HepG2 (cell line): ENCODE results near the gene UPF3A. TPM values are rescaled to one million over a fixed set of nuclear protein-coding genes. Genes with fewer than 3 reads are reported as not detected.
"Not testable (repeated sequence)": the region's sequence is repeated elsewhere in the genome, so short reads cannot be mapped to it uniquely, and the experiment has no call there.

Source experiments
- ATAC-seq: fragments of 200-7000 bp; cut with Tn5 transposase; 3 replicates; pipeline ENCODE4 v1.9.1; 2020; ENCODE audit warnings: mild to moderate bottlenecking, moderate library complexity
- BruUV-seq: library from RNA; stranded (reverse); fragments of 400-500 nt; replicated peaks from 2 replicates; lab custom pipeline; 2021; lab: Mats Ljungman, UMichigan
- CTCF ChIA-PET: fragments of 300-600 bp; formaldehyde crosslinking; extraction: SDS; loops from one replicate; lab custom pipeline; 2021; ENCODE audit warnings: low total read pairs, inconsistent platforms, low intra/inter-chr PET ratio; lab: Yijun Ruan, JAX
- POLR2A ChIA-PET: fragments of 350-600 bp; sonication (Branson Sonifier 250); formaldehyde crosslinking; loops from one replicate; lab custom pipeline; 2020; ENCODE audit warnings: antibody characterized with exemption, inconsistent platforms; lab: Yijun Ruan, JAX
- DNase-seq: peaks from one replicate; pipeline ENCODE4 v3.0.0-alpha.2; 2015; ENCODE audit warnings: low spot score
- FAIRE-seq: peaks from 3 replicates; lab custom pipeline; 2011; peaks lifted over from hg19 to GRCh38; lab: Jason Lieb, UNC
- H2AFZ ChIP-seq: one replicate; pipeline ENCODE4 v1.6.1; 2011; ENCODE audit warnings: low read length, inconsistent platforms
- H3K27ac ChIP-seq: fragments of 300-600 bp; 3 replicates; pipeline ENCODE4 v1.8.0; 2011; ENCODE audit warnings: mixed run types, mild to moderate bottlenecking, mixed read lengths, low read length, inconsistent platforms; ENCODE audit not compliant: insufficient read depth; ENCODE audit errors: extremely low read length
- H3K27me3 ChIP-seq, 2 experiments: fragments of 200-600 bp in 1 of 2; 2 replicates in 1 of 2; 3 replicates in 1 of 2; pipeline versions ENCODE4 v1.6.0 to v1.8.0; 2011; ENCODE audit warnings: low read length in 2 of 2, mild to moderate bottlenecking in 2 of 2, moderate library complexity in 2 of 2, inconsistent platforms in 1 of 2; ENCODE audit not compliant: insufficient read depth in 2 of 2, control insufficient read depth in 1 of 2
- H3K36me3 ChIP-seq, 2 experiments: fragments of 200-600 bp in 1 of 2; replicated peaks in 1 of 2; 2 replicates in 1 of 2; 3 replicates in 1 of 2; pipeline versions ENCODE4 v1.5.1 to v1.8.0; 2011; ENCODE audit warnings: low read length in 2 of 2, inconsistent platforms in 1 of 2; ENCODE audit not compliant: insufficient read depth in 2 of 2, control insufficient read depth in 1 of 2
- H3K4me1 ChIP-seq: 2 replicates; pipeline ENCODE4 v1.5.1; 2012; ENCODE audit warnings: low read length, inconsistent platforms; ENCODE audit not compliant: insufficient read depth
- H3K4me2 ChIP-seq: 2 replicates; pipeline ENCODE4 v1.6.0; 2011; ENCODE audit warnings: low read depth, low read length, inconsistent platforms
- H3K4me3 ChIP-seq, 3 experiments: fragments of 200-600 bp in 1 of 3; sonication (generic), shearing (Covaris generic) in 1 of 3; replicated peaks in 1 of 3; 2 replicates each; pipeline ENCODE4 v1.5.1; 2011 to 2016; ENCODE audit warnings: low read length in 3 of 3, inconsistent platforms in 2 of 3, low read depth in 2 of 3, mild to moderate bottlenecking in 2 of 3, control low read depth in 1 of 3, mixed read lengths in 1 of 3; ENCODE audit not compliant: insufficient read depth in 1 of 3
- H3K79me2 ChIP-seq: one replicate; pipeline ENCODE4 v1.6.1; 2011; ENCODE audit warnings: low read length, inconsistent platforms; ENCODE audit not compliant: insufficient read depth
- H3K9ac ChIP-seq: 2 replicates; pipeline ENCODE4 v1.6.0; 2011; ENCODE audit warnings: mild to moderate bottlenecking, low read depth, low read length, inconsistent platforms; ENCODE audit not compliant: insufficient read depth
- H3K9me3 ChIP-seq: 2 replicates; pipeline ENCODE4 v1.5.1; 2012; ENCODE audit warnings: mild to moderate bottlenecking, low read length
- H4K20me1 ChIP-seq: 2 replicates; pipeline ENCODE4 v1.6.0; 2011; ENCODE audit warnings: inconsistent platforms, mild to moderate bottlenecking, low read length, moderate library complexity; ENCODE audit not compliant: insufficient read depth
- CBFB ChIP-seq: sonication (generic); formaldehyde crosslinking; IDR thresholded peaks from 2 replicates; pipeline ENCODE4 v1.4.0; 2020; ENCODE audit warnings: missing genetic modification reagents
- CBX2 ChIP-seq, 2 experiments: fragments of 200-600 bp in 1 of 2; sonication (generic); formaldehyde crosslinking in 1 of 2; IDR thresholded peaks; 2 replicates each; pipeline versions ENCODE4 v1.7.0 to v1.8.1; 2018 to 2022; ENCODE audit warnings: low read depth in 2 of 2, low read length in 1 of 2, mild to moderate bottlenecking in 1 of 2, missing genetic modification reagents in 1 of 2
- CSRNP1 ChIP-seq: sonication (generic); formaldehyde crosslinking; IDR thresholded peaks from 2 replicates; pipeline ENCODE4 v1.8.1; 2023; ENCODE audit warnings: mild to moderate bottlenecking, missing genetic modification reagents
- ERF ChIP-seq: IDR thresholded peaks from 2 replicates; pipeline ENCODE4 v1.6.1; 2018; ENCODE audit warnings: missing biosample characterization, missing genetic modification reagents
- EZH2 ChIP-seq: conservative IDR thresholded peaks from 2 replicates; pipeline ENCODE4 v1.6.1; 2012; ENCODE audit warnings: mild to moderate bottlenecking, low read depth, low read length, moderate library complexity
- MIXL1 ChIP-seq: IDR thresholded peaks from 2 replicates; pipeline ENCODE4 v1.6.1; 2016
- PHF8 ChIP-seq: sonication (generic); formaldehyde crosslinking; IDR thresholded peaks from 2 replicates; pipeline ENCODE4 v1.5.0; 2020; ENCODE audit warnings: missing genetic modification reagents
- ZBTB8A ChIP-seq: sonication (generic); formaldehyde crosslinking; IDR thresholded peaks from 2 replicates; pipeline ENCODE4 v1.4.0; 2020; ENCODE audit warnings: mild to moderate bottlenecking, low read depth, missing genetic modification reagents, borderline replicate concordance
- ZMYM3 ChIP-seq: sonication (generic); formaldehyde crosslinking; IDR thresholded peaks from 2 replicates; pipeline ENCODE4 v1.5.1; 2020; ENCODE audit warnings: mild to moderate bottlenecking, missing genetic modification reagents
- ZNF383 ChIP-seq: sonication (generic); formaldehyde crosslinking; IDR thresholded peaks from 2 replicates; pipeline ENCODE4 v1.4.0; 2020; ENCODE audit warnings: missing genetic modification reagents, mild to moderate bottlenecking, borderline replicate concordance
- ZNF580 ChIP-seq: IDR thresholded peaks from 2 replicates; pipeline ENCODE4 v1.6.1; 2016; ENCODE audit warnings: low read depth, borderline replicate concordance
- WGBS: methylation state at CpG from one replicate; pipeline ENCODE4 v1.1.6; 2017; ENCODE audit warnings: low lambda C conversion rate; 5-methylcytosine and 5-hydroxymethylcytosine counted together
- in situ Hi-C: cut with HindIII; loops from 2 replicates; pipeline ENCODE4 v1.10.0; 2017; ENCODE audit warnings: low pct_unique_long_range_greater_than_20kb; ENCODE audit not compliant: extremely low pct_ligation_motif_present
- intact Hi-C: fragments of 100-400 bp; cut with micrococcal nuclease; formaldehyde crosslinking; loops from one replicate; pipeline ENCODE4 v1.10.0; 2022; ENCODE audit not compliant: unreplicated experiment
- polyA plus RNA-seq, 8 experiments: library from polyadenylated mRNA; depleted of rRNA in 3 of 8; stranded (reverse) in 7 of 8; unstranded in 1 of 8; fragments of >200 nt; fragmentation: Illumina TruSeq in 4 of 8; extraction: Trizol in 4 of 8; gene quantifications; 2 replicates each; pipeline versions ENCODE4 v1.2.1 to v1.2.3, GENCODE V29; 2011 to 2016; ENCODE audit warnings: low read depth in 4 of 8, missing spikeins in 1 of 8, mixed read lengths in 1 of 8; ENCODE audit not compliant: insufficient read depth in 1 of 8
- total RNA-seq, 5 experiments: library from RNA; depleted of rRNA; stranded (reverse); fragments of >200 nt; fragmentation: Illumina TruSeq; extraction: Trizol; gene quantifications; 2 replicates each; pipeline ENCODE4 v1.2.3, GENCODE V29; 2016; ENCODE audit warnings: low read depth in 1 of 5

UPF3A gene
- total and polyA plus RNA-seq, 2 of the 13 experiments (the other 11 are each of a cell fraction or from before 2014, with no cell fraction given) = 60.2 to 63.8 TPM

GRCh38 chr13:114341003-114341777 is 59.8 kb downstream of the UPF3A start:
- H3K9ac ChIP-seq = peak overlapping the region; percentile 15; the same call in 1 of the 2 replicates
- BruUV-seq = no TSS peak
- no peaks in the 10 kb centered on the region for H3K4me1 ChIP-seq
- peak; percentile 71 for ATAC-seq
- H3K27ac ChIP-seq = no peak overlapping the region
- POLR2A ChIA-PET = no interaction called here
- no peaks in the 10 kb centered on the region for H3K36me3 ChIP-seq
- H2AFZ ChIP-seq = no peak overlapping the region
- DNase-seq = no peak
- no peaks in the 10 kb centered on the region for H3K79me2 ChIP-seq
- no peaks in the 10 kb centered on the region for H3K27me3 ChIP-seq
- TF ChIP-seq ZBTB8A = no peak
- no peak for TF ChIP-seq ZNF580 (CRISPR knock-in tag)
- TF ChIP-seq ZMYM3 (CRISPR knock-in tag) = no peak
- no peak for TF ChIP-seq MIXL1
- TF ChIP-seq PHF8 = no peak
- no peak for TF ChIP-seq ERF (CRISPR knock-in tag)
- TF ChIP-seq CBX2 (IDR thresholded peaks at IDR 0.05; ENCODE audit: low read depth, low read length) = no peak
- no peak for TF ChIP-seq CBX2 (CRISPR knock-in tag; IDR thresholded peaks at IDR 0.05; ENCODE audit: low read depth)
- no peak for TF ChIP-seq EZH2
- TF ChIP-seq CBFB (CRISPR knock-in tag) = no peak
- no peak for TF ChIP-seq ZNF383 (CRISPR knock-in tag)
- no peak for TF ChIP-seq CSRNP1
- no peak for FAIRE-seq
- 31% methylated on average over 8 of the region's 14 CpGs for WGBS
- intact Hi-C loops = no loop called here
- H4K20me1 ChIP-seq = no peaks in the 10 kb centered on the region
- H3K4me2 ChIP-seq = peak overlapping the region; percentile 58
- in situ Hi-C loops = no loop called here
- CTCF ChIA-PET = no interaction called here
- peak overlapping the region in 1 of 3 experiments; percentile 40; a peak in 1 of 6 replicates for H3K4me3 ChIP-seq
- no peaks in the 10 kb centered on the region for H3K9me3 ChIP-seq

GRCh38 chr13:114347256-114347655 is 65.9 kb downstream of the UPF3A start:
- FAIRE-seq, H3K79me2 ChIP-seq, H3K9me3 ChIP-seq, H3K4me3 ChIP-seq, in situ Hi-C loops, H3K27me3 ChIP-seq, ATAC-seq, H3K4me2 ChIP-seq, CTCF ChIA-PET, H3K4me1 ChIP-seq, H3K36me3 ChIP-seq, intact Hi-C loops, H4K20me1 ChIP-seq, H3K27ac ChIP-seq, DNase-seq, H2AFZ ChIP-seq, POLR2A ChIA-PET, BruUV-seq, H3K9ac ChIP-seq: not testable (repeated sequence)
- WGBS = 0% methylated on average over 1 of the region's 3 CpGs
